ENCODE results near the gene TAOK1. TPM values are rescaled to one million over a fixed set of nuclear protein-coding genes. Genes with fewer than 3 reads are reported as not detected.

TAOK1 gene
- total and polyA plus RNA-seq, 2 of the 13 experiments (the other 11 are each of a cell fraction or from before 2014, with no cell fraction given) = 14.1 to 23.0 TPM

GRCh38 chr17:29568331-29569244 is 178.4 kb downstream of the TAOK1 start, which contains the start of gene TP53I13 (continued):
- TF ChIP-seq TRIM22 (IDR thresholded peaks at IDR 0.05) (no peak), HMG20B (CRISPR knock-in tag; conservative IDR thresholded peaks at IDR 0.05) (no peak), MIER2 (CRISPR knock-in tag; IDR thresholded peaks at IDR 0.05) (no peak), ZNF619 (CRISPR knock-in tag; IDR thresholded peaks at IDR 0.05) (0 out of 2 replicates have a peak, but pooled peaks have one; percentile 13), ZNF772 (CRISPR knock-in tag; IDR thresholded peaks at IDR 0.05) (peak; percentile 11; the same call in 1 of the 2 replicates), BRF2 (CRISPR knock-in tag; IDR thresholded peaks at IDR 0.05) (no peak), ZNF800 (CRISPR knock-in tag; IDR thresholded peaks at IDR 0.05) (peak; percentile 80; the same call in 1 of the 2 replicates), SMC3 (IDR thresholded peaks at IDR 0.05; ENCODE audit: low read length) (no peak), FOXP4 (CRISPR knock-in tag; IDR thresholded peaks at IDR 0.05) (no peak), ZFY (CRISPR knock-in tag; IDR thresholded peaks at IDR 0.05) (peak; percentile 94), KDM6A (CRISPR knock-in tag; IDR thresholded peaks at IDR 0.05; ENCODE audit: low read depth) (no peak), ZNF788 (CRISPR knock-in tag; IDR thresholded peaks at IDR 0.05; ENCODE audit: borderline replicate concordance) (peak; percentile 15; the same call in 1 of the 2 replicates), ZNF446 (CRISPR knock-in tag; IDR thresholded peaks at IDR 0.05) (no peak), SP140L (CRISPR knock-in tag; IDR thresholded peaks at IDR 0.05; ENCODE audit: borderline replicate concordance) (no peak), HNRNPLL (IDR thresholded peaks at IDR 0.05; ENCODE audit: low read depth, low read length, poor library complexity, severe bottlenecking) (peak; percentile 38), ZFP90 (CRISPR knock-in tag; IDR thresholded peaks at IDR 0.05; ENCODE audit: borderline replicate concordance) (no peak), ZBTB34 (CRISPR knock-in tag; IDR thresholded peaks at IDR 0.05) (no peak), SRSF1 (optimal IDR thresholded peaks at IDR 0.05; ENCODE audit: low read depth, low read length) (peak; percentile 55), ZNF558 (CRISPR knock-in tag; IDR thresholded peaks at IDR 0.05; ENCODE audit: borderline replicate concordance) (peak; percentile 84; the same call in 1 of the 2 replicates), RAD51 (IDR thresholded peaks at IDR 0.05; ENCODE audit: borderline replicate concordance) (no peak), SOX6 (IDR thresholded peaks at IDR 0.05) (no peak), SOX6 (CRISPR knock-in tag; IDR thresholded peaks at IDR 0.05) (no peak; the same call in 1 of the 2 replicates)

Measured in HepG2 (cell line).